ENCODE measurements around the gene MTCL1. TPM values are rescaled to one million over a fixed set of nuclear protein-coding genes. Genes with fewer than 3 reads are reported as not detected.

MTCL1 gene
- total RNA-seq, 1 donor from 2014 or later, result 24.6 TPM

DNA sequence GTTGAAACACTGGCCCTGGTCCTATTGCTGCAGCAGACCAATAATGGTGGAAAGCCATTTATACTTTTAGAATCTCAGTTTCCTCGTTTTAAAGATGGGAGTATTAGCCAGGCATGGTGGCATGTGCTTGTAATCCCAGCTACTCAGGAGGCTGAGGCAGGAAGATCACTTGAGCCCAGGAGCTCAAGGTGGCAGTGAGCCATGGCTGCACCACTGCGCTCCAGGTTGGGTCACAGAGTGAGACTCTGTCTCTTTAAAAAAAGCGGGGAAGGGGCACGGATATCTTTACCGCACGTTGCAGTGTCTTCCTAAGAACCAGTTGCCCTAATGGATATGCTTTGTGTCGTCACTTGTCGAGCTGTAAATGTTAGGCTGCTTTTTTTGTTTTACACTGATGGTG, 8.3 kb downstream of the MTCL1 start:
- no peak for DNase-seq

DNA sequence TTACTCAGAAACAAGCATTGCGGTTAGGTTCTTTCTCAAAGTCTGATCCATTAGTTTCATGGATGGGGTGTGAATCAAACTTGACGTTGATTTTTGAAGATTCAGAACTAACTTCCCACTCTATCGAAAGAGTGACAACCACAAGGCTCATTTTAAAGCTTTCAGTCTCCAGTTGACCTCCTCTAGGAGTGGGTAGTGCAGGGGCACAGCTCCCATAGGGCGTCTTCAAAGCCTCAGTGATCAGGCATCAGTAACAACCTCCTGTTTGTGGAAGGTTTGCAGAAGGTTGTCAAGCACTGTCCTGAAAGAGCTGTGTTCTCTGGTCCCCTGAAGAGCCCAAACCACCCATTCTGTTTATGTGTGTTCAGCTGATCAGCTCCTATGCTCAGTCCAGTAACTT, 10.2 kb downstream of the MTCL1 start:
- no peak for DNase-seq

DNA sequence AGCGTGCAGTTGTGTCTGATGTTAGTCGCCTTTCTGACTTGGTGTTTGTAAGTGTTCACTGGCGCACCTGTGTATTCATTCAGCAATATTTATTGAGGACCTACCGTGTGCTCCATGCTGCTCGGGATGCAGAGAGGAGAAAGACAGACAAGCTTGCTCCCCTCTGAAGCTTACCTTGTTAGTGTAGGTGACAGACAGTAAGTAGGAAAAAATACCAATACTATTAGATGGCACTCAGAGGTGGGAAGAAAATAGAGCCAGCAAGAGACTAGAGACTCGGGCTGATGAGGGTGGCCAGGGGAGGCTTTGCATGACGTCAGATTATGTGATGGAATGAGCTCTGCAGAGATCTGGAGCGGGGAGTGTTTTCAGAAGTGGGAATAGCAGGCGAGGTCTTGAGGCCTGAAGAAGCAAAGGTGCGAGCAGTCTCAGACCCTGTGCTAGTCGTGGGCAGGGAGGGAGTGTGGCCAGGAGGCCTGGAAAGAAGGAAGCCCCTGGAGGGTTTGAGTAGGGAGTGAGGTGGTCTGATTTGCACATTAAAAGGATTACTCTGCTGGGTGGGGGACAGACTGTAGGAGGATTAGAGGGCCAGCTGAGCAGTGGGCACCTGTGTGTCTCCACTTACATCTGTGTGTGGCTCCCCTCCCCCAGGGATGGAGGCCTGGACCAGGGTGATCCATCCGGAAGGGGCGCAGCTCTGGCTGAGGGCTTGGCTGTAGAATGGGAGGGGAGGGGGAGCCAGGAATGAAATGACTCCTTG, 11.8 kb downstream of the MTCL1 start:
- no peak for DNase-seq

DNA sequence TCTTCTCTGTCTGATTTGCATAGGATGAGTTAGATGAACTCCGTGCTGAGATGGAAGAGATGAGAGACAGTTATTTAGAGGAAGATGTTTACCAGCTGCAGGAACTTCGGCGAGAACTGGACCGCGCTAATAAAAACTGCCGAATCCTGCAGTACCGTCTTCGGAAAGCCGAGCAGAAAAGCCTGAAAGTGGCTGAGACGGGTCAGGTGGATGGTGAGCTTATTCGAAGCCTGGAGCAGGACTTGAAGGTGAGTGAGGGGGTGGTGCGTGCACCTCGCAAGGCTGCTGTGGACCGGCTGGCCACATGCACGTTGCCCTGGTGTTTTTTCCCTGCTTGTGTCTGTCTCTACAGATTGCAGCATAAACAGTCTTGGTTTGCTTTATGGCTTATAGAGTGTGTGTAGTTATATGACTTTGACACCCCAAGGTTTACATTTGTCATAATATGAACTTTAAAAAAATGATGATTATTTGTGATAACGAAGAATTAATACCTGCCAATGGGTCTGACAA, 13.1 kb downstream of the MTCL1 start:
- DNase-seq, result no peak

DNA sequence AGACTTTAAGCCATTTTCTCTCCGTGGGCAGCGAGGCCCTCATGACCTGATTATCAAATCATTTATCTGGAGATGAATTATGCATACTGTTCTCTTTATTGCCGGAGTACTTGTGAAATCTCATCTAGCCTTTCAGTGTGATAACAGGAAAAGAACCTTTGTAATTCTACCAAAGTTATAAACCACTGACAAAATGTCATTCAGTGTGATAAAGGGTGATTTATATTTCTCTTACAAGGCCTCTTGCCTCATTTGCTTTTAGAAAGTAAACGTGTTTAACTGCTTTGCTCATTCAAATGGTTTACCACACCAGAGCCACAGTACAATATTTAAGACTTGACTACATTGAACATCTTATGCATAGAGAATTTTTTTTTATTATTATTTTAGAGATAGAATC, 13.8 kb downstream of the MTCL1 start:
- DNase-seq, result no peak

DNA sequence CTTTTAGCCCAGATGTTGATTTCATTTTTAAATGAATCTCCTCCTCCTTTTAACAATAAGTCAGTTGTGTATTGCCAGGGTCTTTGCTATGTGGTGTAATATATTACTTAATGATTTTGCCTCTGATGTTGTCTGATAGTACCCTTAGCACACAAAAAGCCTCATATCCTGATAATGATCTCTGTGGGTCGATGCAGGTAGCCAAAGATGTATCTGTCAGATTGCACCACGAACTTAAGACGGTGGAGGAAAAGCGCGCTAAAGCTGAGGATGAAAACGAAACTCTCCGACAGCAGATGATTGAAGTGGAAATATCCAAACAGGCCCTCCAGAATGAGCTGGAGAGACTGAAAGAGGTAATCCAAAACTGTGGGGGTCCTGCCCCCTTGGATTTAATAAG, 14.8 kb downstream of the MTCL1 start:
- no peak for DNase-seq

DNA sequence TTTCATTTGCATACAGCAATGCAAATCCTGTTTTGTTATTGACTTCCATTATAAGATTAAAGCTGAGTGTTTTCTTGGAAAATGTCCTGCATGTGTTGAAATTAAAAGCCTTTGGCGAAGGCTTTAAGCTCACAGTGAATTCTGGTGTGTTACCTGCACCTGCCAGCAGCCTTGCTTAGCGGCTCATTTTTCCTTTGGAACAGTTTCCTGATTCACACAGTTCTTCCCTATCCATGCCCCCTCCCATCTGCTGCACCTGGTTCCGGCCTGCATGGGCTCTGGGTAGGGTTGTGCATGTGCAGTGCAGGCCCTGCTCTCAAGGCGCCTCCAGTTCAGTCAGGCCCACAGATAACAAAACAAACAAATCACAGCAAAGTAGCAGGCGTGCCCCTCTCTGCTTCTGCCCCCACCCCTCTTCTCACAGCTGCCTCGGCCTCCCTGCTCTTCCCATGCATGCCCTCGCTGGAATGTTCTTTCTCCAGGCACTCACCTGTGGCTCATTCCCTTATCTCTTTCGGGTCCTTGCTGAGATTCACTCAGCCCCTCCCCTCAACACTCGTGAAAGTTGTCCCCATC, 15.8 kb downstream of the MTCL1 start:
- no peak for DNase-seq

DNA sequence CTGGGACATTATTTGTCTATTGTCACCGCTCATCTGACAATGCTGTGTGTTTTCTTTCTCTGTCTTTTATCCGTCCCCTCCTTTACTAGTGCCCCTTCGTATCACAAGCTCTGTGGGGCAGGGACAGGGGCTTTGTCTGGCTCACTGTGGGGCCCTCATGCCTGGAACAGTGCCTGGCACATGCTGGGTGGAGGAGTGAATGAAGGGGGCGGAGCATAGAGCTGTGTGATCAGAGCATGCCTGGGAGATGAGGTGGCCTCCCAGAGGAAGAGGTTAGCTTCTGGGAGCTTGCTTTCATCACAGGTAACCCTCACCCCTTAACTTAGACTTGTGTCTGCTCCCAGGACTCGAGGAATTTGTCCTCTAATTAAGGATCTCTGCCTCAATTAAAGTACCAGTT, 16.4 kb downstream of the MTCL1 start:
- DNase-seq, result no peak

DNA sequence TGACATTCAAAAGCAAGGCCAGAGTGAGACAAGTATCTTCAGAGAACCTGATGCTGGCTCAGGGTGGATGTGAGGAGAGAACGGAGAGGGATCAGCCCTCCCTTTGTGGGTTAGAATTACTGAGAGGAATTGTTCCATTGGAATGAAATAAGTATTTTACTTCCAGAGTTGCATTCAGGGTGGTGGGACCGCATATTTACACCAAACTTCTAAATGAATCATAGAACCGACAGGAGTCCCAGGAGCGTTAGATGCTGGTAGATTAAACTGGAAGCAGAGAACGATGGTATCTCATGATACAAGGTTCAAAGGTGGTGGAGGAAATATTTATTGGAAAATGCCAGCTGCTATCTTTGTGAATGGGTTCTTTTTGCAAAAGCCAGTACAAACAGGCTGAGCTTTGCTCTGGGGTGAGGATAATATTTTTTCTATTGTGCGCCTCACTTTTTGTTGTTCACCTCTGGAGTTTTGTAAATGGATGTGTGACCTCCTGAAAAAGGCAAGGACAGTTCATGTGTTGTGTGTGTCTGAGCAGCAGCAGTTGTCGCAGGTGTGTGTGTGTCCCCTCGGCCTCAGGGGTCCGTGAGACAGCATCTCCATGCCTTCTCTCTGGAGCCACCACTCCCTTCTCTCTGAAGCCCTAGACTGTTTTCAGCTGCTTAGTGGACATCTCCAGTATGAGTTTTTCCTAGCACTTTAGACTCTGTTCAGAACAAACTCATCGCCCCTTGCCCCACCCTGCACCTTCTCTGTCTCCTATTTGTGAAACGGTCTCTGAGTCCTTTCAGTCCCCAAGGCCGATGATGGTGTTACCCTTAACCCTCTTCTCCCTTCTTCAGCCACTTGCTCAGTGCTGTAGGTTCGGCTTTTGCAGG, 17.8 kb downstream of the MTCL1 start:
- no peak for DNase-seq

DNA sequence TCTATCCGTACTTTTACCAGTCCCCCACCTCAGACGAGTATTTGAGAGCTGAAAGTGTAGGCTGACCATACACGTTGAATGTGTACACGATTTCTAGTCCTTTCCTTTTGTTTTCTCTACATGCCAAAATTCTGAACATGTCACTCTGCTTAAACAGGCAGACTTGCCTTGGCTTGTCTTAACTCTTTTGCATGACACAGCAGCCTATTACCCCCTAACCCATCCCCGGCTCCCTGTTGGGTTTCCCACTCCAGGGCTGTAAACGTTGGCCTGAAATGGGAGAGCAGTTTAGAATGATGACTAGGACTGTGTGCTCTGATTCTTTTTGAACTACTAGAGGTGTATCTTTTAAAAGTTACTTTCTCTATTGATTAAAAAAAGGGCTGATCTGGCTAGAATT, 19.1 kb downstream of the MTCL1 start:
- DNase-seq, result no peak

DNA sequence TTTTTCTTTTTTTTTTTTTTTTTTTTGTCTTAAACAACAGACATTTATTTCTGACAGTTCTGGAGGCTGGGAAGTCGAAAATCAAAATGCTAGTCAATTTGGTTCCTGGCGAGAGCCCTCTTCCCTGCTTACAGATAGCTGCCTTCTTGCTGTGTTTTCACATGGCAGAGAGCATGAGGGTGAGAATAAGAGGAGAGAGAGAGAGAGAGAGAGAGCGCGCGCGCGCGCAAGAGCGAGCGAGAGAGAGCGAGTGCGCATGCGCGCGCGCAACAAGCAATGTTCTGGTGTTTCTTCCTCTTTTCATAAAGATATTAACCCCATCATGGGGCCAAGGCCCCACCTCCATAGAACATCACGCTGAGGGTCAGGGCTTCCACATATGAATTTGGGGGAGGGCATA, 20.9 kb downstream of the MTCL1 start:
- no peak for DNase-seq

DNA sequence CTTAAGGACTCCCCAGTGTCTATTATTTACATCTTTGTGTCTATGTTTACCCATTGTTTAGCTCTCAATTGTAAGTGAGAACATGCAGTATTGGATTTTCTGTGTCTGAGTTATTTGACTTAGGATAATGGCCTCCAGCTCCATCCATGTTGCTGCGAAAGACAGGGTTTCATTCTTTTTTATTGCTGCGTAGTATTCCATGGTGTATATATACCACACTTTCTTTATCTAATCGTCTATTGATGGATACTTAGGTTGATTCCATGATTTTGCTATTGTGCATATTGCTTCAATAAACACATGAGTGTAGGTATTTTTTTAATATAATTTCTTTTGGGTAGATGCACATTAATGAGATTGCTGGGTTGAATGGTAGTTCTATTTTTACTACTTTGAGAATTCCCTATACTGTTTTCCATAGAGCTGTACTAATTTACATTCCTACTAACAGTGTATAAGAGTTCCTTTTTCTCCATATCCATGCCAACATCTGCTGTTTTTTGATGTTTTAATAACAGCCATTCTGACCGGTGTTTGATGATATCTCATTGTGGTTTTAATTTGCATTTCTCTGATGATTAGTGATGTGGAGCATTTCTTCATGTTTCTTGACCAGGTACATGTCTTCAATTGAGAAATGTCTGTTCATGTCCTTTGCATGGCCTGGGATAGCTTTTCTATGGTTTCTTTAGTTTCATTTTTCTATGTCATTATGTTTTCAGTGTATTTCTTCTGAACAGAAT, 21.8 kb downstream of the MTCL1 start:
- no peak for DNase-seq

DNA sequence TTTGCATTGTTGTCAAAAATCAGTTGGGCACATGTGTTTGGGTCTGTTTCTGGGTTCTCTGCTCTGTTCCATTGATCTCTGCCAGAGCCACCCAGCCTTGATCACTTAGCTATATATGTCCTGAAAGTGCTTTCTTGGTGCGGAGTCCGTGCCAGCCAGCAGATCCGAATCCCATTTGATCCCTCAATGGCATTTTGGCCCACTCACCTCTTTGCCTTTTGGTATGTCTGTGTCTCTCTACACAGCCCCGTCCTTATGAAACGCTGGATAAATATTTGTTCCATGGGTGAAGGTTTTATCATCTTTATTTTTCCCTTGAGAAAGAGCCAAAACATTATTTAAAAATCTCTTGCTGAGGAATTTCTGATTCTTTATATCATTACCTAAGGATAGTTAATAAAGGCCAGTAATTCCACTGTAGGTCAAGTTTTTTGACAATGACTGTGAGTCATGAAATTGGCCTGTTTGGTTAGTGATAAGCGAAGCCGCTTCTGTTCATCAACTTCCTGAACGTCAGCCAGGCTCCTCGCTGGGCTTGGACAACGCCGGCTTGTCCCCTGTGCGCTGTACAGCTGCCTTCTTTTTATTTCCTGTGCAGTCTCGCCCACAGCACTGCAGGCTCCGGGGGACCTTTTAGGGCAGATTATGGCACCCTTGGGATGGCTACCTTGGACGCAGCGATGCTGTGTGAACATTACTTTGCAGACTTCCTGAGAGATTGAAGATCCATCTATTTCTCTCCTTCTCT, 24.9 kb downstream of the MTCL1 start:
- no peak for DNase-seq

DNA sequence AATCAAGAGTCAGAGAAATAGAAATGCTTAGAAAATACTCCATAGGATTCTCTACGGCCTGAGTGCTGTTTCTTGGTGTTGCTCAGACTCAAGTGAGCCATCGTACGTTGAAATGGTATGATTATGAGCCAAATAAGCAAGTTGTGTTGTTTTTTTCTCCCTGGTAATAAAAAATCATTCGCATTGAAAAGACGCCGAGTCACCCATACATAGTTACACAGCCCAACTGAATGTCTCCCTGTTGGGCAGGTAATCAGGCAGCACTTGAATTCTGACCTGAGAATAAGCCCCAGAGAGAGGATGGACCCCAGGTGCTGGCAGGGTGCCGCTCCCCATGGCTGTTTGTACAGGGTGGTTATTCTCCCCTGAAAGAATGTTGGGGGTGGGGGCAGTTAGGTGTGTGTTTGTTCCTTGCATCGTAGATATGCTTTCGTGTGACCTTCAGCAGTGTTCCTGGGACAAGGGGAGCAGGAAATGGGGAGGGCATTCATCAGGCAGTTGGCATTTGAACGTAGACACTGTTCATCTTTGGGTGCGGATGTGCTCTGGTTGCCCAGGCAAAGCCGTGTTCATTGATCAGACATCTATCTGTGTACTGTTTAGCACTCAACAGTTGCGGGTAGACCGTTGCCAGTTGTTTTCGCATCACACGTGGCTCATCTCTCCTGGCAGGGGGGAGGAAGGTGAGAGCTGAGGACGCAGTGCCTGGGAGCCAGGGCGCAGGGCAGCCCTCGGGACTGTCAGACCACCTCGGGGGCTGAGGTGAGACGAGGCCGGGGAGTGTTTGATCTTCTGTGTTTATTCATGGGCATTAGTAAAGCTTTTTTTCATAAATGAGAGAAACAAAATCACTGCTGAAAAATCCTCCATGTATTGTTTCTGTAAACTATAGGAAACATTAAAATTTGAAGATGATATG, 27.3 kb downstream of the MTCL1 start:
- no peak for DNase-seq

DNA sequence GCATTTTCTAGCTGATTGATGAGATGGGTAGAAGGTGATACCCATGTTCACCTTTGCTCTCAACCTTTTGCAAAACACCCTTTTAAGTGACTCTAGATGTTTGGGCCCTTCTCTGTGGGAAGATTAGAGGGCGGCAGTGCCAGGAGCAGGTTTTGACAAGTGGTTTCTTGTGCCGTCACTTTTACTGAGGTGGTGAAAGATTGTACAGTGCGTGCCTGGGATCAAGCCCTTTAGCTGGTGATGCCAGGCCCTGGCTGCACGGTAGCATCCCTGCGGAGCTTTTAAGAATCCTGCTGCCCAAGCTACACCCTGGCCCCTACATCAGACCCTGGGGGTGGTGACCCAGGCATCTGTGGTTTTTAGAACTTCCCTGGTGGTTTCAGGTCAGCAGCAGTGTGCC, 29.1 kb downstream of the MTCL1 start:
- DNase-seq, result no peak

DNA sequence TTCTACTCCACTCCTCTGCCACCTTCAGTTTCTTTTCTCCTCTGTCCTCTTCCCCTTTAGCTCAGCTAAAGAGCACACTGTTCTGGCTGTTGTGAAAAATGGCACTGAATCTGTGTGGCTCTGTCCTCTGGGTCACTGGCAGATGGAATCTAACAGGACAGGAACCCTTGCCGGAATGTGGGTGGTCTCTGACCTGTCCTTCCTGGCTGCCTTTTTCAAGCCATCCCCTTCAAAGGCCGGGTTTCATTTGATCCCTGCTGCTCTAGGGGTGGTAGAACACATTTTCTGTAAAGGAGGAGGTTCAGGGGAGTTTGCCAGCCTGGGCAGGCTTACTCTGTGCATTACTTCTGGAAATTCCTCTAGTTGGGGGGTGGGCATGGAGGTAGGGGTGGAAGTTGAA, 29.9 kb downstream of the MTCL1 start:
- DNase-seq, result no peak

DNA sequence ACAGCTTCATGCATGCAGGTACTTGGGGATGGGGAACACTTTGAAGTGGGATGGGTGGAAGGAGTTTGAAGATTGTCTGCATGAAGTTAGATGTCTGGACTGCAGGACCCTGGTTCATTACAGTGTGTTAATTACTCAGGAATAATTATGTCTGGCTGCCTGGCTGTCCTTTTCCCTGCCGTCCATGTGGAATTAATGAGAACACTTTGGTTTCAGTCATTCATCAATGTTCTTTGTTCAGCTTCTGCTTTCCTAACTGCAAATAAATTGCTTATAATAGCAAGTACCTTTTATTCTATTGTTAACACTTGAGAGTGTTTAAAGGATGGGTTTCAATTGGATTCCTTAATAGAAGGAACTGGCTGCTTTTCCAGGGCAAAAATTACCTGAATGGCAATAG, 35.8 kb downstream of the MTCL1 start:
- DNase-seq, result no peak

DNA sequence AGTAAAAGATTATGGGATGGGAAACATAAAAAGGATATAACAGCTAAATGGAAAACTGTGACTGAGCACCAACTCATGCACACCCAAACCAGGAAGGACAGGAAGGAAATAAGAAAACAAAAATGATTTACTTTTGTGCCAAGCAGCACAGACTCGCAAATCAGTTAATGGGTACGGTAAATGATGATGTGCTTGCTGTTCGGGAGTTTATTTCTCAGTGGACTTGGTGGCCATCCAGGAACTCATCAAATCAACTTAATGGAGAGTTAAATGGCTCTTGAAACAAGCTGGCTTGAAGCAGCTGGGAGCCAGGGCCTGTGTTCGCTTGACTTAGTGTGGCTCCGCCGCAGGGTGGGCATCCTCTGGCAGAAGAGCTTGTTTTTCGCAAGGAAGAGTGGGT, 36.2 kb downstream of the MTCL1 start:
- no peak for DNase-seq

DNA sequence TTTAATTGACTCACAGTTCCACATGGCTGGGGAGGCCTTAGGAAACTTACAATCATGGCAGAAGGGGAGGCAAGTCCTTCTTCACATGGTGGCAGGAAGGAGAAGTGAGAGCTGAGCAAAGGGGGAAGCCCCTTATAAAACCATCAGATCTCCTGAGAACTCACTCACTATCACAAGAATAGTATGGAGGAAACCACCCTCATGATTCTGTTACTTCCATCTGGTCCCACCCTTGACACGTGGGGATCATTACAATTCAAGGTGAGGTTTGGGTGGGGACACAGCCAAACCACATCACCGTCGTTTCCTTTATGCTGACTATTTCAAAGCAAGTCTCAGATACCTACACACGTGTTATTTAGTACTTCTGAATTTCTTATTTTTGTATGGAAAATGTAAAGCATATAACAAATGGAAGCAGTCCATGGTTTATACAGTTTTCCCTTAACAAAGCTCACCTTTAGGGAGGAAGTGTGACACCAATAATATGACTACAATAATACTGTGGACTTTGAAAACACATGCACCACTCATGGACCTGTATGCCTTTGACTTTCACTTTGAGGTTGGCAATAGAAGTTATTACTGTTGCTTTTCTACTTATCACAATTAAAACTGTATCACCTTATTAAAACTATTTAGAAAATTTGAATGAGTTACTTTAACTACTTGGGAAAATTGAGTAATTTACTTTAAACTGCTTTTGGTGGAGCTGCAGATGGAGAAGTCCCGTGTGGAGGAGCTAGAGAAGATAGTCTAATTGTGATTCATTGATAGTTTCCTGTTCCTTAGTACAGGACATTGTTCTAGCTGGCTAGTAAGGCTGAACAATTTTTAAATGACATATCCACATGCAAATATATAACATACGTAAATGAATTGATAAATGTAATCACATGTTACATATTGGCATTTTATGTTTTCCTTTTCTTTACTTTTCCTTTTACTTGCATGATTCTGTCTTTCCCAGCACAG, 37.3 kb downstream of the MTCL1 start:
- DNase-seq, result no peak
